Renal cortex interstitium (tissue), 11 donors: ENCODE measurements around the gene ZNF48. TPM values are rescaled to one million over a fixed set of nuclear protein-coding genes. Genes with fewer than 3 reads are reported as not detected.
"Not testable (repeated sequence)": the region's sequence is repeated elsewhere in the genome, so short reads cannot be mapped to it uniquely, and the experiment has no call there.

Experiments
- DNase-seq, 11 donors: peaks; one replicate each; pipeline ENCODE4 v3.0.0-alpha.2; 2013; ENCODE audit warnings: low read depth in 9 of 11, low spot score in 4 of 11; ENCODE audit errors: extremely low read depth in 1 of 11
- polyA plus RNA-seq, 3 donors: library from polyadenylated mRNA; unstranded; fragments of 120-200 nt; gene quantifications; one replicate each; pipeline ENCODE4 v1.2.1, GENCODE V29; 2013; ENCODE audit not compliant: insufficient read length in 3 of 3

The ZNF48 gene
- polyA plus RNA-seq, 3 donors: 13.1 to 16.5 (median 13.4) TPM

- not testable (repeated sequence) for DNase-seq
Measured at GRCh38 chr16:30396627-30397026, 1.4 kb downstream of the ZNF48 start.

- no peak for DNase-seq
Measured at GRCh38 chr16:30397056-30397455, 1.8 kb downstream of the ZNF48 start.

GRCh38 chr16:30397776-30398660, 2.8 kb downstream of the ZNF48 start:
- DNase-seq: no peak

- no peak for DNase-seq
Measured at GRCh38 chr16:30398661-30399434, 3.6 kb downstream of the ZNF48 start.

- DNase-seq: no peak
Measured at GRCh38 chr16:30399435-30400186, 4.4 kb downstream of the ZNF48 start.

- no peak for DNase-seq
Measured at GRCh38 chr16:30401768-30402425, 6.7 kb downstream of the ZNF48 start.

- DNase-seq: no peak
Measured at GRCh38 chr16:30406795-30407101, 11.5 kb downstream of the ZNF48 start.

- DNase-seq: peak in 7 of 11 donors; percentile 71 to 89 (median 85)
Measured at GRCh38 chr16:30407102-30407803, 12.0 kb downstream of the ZNF48 start, which contains the start of gene ZNF771. TSS of gene ZNF771 (plus strand) at chr16:30407606. CDS start at chr16:30408054, 448 bp downstream.

GRCh38 chr16:30407804-30408534, 12.7 kb downstream of the ZNF48 start:
- DNase-seq: no peak

GRCh38 chr16:30409125-30410060, 14.2 kb downstream of the ZNF48 start:
- peak in 6 of 11 donors; percentile 73 to 92 (median 85) for DNase-seq

GRCh38 chr16:30413112-30413806, 18.0 kb downstream of the ZNF48 start:
- DNase-seq: no peak

- no peak for DNase-seq
Measured at GRCh38 chr16:30414159-30414558, 18.9 kb downstream of the ZNF48 start.

- no peak for DNase-seq
Measured at GRCh38 chr16:30416047-30416603, 20.9 kb downstream of the ZNF48 start.

GRCh38 chr16:30416624-30417528, 21.7 kb downstream of the ZNF48 start:
- DNase-seq: no peak
